NK-92 treated with Interleukin-12 subunit alpha and Interleukin-12 subunit beta, amount 100 ng/mL, for 24 hours (cell line): ENCODE results near the gene VRTN.
A peak's percentile ranks its signal among the peaks of the same experiment; 100 is the strongest.
"Not testable (repeated sequence)": the region's sequence is repeated elsewhere in the genome, so short reads cannot be mapped to it uniquely, and the experiment has no call there.

Source experiments
- DNase-seq: peaks from one replicate; lab custom pipeline; 2025; lab: John Stamatoyannopoulos, UW

Gene VRTN

DNA sequence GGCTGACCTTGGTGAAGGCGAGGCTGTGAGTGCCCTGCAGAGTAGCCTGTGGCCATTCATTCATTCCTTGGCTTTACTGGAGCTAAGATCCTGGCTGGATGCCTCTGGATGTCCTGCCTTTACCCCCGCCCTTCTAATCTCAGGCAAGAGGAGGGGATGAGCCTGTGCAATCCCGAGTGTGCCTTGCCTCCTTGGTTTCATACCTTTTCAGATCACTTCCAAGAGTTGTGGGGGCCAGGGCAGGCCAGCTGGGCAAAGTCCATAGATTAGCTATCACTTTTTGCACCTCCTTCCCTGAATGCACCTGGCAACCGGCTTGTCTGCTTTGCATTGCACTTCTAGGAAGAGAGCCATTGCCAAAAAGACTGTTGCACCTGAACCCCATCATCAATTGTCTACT lies 1.5 kb downstream of the VRTN start:
- no peak for DNase-seq

GRCh38 chr14:74350211-74350927 lies 2.1 kb downstream of the VRTN start:
- DNase-seq, result no peak

GRCh38 chr14:74350928-74351323 lies 2.7 kb downstream of the VRTN start:
- DNase-seq, result no peak

- no peak for DNase-seq
Measured at GRCh38 chr14:74356892-74357575, 8.8 kb downstream of the VRTN start.

DNA sequence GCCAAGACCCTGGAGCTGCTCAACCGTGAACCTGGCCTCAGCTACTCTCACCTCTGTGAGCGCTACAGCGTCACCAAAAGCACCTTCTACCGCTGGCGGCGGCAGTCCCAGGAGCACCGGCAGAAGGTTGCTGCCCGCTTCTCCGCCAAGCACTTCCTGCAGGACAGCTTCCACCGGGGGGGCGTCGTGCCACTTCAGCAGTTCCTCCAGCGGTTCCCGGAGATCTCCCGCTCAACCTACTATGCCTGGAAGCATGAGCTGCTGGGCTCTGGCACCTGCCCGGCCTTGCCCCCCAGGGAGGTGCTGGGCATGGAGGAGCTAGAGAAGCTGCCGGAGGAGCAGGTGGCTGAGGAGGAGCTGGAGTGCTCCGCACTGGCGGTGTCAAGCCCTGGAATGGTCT lies 9.3 kb downstream of the VRTN start:
- DNase-seq, result no peak

DNA sequence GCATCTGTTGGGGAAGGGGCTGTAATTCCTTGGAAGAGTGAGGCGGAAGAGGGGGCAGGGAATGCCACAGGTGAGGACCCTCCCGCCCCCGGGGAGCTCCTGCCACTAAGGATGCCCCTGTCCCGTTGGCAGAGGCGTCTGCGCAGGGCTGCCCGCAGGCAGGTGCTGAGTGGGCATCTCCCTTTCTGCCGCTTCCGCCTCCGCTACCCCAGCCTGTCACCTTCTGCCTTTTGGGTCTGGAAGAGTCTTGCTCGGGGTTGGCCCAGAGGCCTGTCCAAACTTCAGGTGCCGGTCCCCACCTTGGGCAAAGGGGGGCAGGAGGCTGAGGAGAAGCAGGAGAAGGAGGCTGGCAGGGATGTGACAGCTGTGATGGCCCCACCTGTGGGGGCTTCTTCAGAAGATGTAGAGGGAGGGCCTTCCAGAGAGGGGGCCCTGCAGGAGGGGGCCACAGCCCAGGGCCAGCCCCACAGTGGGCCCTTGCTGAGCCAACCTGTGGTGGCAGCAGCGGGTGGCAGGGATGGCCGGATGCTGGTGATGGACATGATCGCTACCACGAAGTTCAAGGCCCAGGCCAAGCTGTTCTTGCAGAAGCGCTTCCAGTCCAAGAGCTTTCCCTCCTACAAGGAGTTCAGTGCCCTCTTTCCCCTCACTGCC lies 10.0 kb downstream of the VRTN start:
- DNase-seq, result no peak

- DNase-seq, result no peak
Measured at GRCh38 chr14:74360163-74360562, 11.9 kb downstream of the VRTN start.

GRCh38 chr14:74362361-74362915 lies 14.2 kb downstream of the VRTN start:
- DNase-seq, result peak; percentile 53

DNA sequence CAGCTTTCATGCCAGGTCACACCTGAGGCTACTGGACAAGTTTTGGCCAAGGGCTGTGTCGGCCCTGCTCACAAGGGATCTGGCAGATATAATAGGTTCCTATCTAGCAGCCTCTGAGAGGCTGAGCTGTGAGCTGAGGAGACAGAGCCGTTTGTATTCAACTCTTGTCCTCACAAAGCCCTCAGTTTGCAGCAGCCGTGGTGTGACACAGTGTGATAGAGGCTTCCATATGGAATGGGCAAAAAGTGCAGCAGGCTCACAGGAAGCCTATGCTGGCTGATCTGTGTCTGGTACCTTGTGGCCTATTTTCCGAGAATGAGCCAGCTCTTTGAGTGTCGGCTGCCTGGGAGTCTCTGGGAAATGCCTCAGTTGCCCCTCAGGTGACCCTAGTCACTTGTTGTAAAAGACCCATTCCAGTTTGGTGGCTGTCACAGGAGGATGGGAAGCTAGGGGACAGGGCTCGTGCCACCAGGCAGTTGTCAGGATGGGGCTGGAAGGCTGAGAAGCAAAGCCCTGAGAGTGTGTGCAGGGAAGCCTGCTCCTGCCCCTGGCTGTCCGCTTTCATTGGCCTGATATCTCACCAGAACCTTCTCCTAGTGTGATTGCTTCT lies 16.1 kb downstream of the VRTN start:
- DNase-seq, result no peak

DNA sequence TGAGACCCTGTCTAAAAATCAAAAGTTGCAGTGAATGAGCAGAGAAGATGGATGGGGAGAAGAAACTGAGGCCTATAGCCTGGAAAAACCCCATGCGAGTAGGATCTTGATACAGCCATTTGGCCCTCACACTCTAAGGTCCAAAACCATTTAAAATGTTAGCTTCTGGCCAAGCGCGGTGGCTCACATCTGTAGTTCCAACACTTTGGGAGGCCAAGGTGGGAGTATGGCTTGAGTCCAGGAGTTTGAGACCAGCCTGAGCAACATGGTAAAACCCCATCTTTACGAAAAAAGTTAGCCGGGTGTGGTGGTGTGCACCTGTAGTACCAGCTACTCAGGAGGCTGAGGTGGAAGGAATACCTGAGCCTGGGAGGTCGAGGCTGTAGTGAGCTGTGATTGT lies 19.8 kb downstream of the VRTN start:
- DNase-seq, result no peak

DNA sequence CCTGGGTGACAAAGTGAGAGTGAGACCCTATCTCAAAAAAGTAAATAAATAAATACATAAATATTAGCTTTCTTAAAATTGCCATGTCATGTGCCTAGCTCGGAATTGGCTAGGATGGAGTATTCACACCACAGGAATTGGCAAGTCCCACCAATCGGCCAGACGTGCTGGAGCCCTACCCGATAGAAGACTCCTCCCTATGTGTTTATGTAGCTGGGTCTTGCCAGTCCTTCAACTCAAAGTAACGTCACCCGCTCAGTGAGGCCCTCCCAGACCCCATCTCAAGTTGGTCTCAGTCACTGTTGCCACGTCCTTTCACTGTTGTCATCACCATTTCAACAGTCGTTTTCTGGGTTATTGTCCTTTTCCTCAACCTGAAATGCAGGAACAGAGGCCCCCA lies 20.2 kb downstream of the VRTN start:
- no peak for DNase-seq

- DNase-seq, result no peak
Measured at GRCh38 chr14:74377976-74378690, 29.9 kb downstream of the VRTN start.

DNA sequence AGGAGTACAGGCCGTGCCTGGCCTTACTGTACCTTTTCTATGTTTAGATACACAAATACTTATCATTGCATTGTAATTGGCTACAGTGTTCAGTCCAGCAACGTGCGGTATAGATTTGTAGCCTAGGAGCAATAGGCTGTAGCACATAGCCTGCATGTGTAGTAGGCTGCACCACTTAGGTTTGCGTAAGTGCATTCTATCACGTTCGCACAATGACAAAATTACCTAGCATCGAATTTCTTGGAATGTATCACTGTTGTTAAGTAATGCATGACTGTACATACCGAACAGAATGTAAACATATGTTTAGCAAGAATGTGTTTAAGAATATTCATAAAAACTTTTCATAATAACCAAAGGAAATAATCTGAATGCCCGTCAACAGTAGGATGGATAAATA lies 31.9 kb downstream of the VRTN start:
- no peak for DNase-seq

DNA sequence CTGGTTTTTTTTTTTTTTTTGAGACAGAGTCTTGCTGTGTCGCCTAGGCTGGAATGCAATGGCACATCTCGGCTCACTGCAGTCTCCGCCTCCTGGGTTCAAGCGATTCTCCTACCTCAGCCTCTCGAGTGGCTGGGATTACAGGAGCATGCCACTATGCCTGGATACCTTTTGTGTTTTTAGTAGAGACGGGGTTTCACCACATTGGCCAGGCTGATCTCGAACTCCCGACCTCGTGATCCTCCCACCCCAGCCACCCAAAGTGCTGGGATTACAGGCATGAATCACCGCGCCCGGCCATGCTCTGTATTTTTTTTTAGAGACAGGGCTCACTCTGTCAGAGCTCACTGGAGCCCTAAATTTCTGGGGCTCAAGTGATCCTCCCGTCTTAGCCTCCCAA lies 32.6 kb downstream of the VRTN start:
- DNase-seq, result no peak

- DNase-seq, result not testable (repeated sequence)
Measured at GRCh38 chr14:74381571-74381970, 33.3 kb downstream of the VRTN start.

- no peak for DNase-seq
Measured at GRCh38 chr14:74382231-74382630, 34.0 kb downstream of the VRTN start.

DNA sequence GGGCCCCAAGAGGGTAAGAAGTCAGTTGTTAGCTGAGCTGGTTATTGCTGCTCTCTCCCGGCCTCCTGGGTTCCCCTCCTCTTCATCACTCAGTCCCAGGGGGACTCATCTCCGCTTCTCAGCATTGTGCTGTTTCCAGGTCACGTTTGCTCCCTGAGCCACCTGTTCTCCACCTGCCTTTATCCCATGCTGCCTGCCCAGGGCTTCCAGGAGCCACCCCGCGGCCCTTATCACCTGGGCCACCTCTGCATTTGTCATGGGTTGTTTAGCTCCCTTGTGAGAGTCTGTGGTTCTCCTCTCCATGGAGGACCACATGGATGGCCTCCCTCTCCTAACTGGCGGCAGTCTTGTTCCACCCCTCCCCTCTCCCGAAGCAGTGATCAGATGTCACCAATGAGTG lies 41.7 kb downstream of the VRTN start:
- no peak for DNase-seq

GRCh38 chr14:74390505-74390904 lies 42.2 kb downstream of the VRTN start:
- not testable (repeated sequence) for DNase-seq

DNA sequence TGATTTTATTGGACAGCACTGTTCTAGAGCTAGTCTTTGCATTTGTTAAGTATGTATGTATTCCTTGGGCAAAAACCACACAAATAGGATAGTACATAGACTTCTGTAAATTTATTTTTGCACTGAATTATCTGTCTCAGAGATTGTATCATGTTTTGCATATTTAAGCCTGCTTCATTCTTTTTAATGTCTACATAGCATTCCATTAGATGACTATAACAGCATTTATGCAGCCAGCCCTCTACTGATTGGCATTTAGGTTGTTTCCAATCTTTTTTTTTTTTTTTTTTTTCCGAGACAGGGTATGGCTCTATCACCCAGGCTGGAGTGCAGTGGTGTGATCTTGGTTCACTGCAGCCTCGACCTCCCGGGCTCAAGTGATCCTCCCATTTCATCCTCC lies 43.2 kb downstream of the VRTN start:
- no peak for DNase-seq

- DNase-seq, result no peak
Measured at GRCh38 chr14:74392616-74393570, 44.6 kb downstream of the VRTN start.

GRCh38 chr14:74394549-74394948 lies 46.3 kb downstream of the VRTN start:
- DNase-seq, result no peak
